NCI-H460 (cell line): Measurements from ENCODE around the gene ZFP1. TPM values are rescaled to one million over a fixed set of nuclear protein-coding genes. Genes with fewer than 3 reads are reported as not detected.

Source experiments
- DNase-seq: peaks from one replicate; pipeline ENCODE4 v3.0.0-alpha.2; 2016; ENCODE audit warnings: low read depth; ENCODE audit errors: extremely low read depth
- total RNA-seq: library from RNA; depleted of rRNA; stranded (reverse); fragments of >200 nt; shearing (Covaris generic); gene quantifications from 2 replicates; pipeline ENCODE4 v1.2.3, GENCODE V29; 2014; rRNA removed

Gene ZFP1
- total RNA-seq, 1 experiment from 2014 or later, result 18.5 TPM

GRCh38 chr16:75219838-75220237 lies 71.5 kb downstream of the ZFP1 start:
- DNase-seq, result no peak

Other genes starting within 250 kb of the ZFP1 start
- 19.7 and 26.9 TPM in 2 replicates for gene WDR59, start 163.4 kb upstream of the ZFP1 start, total RNA-seq
- 11.6 and 11.8 TPM in 2 replicates for gene ZNRF1, start 149.5 kb upstream of the ZFP1 start, total RNA-seq
- gene LDHD, start 31.7 kb upstream of the ZFP1 start, total RNA-seq, result 2.4 and 2.6 TPM in 2 replicates
- not detected in 2 replicates for gene CTRB2, start 58.6 kb downstream of the ZFP1 start, total RNA-seq
- not detected in 2 replicates for gene CTRB1, start 70.5 kb downstream of the ZFP1 start, total RNA-seq
- 9.9 and 10.3 TPM in 2 replicates for gene BCAR1, start 103.1 kb downstream of the ZFP1 start, total RNA-seq